MCF 10A (cell line): ENCODE results near the gene ADAM22. TPM values are rescaled to one million over a fixed set of nuclear protein-coding genes. Genes with fewer than 3 reads are reported as not detected.

Source experiments
- BruUV-seq: library from RNA; stranded (reverse); fragments of 400-500 nt; replicated peaks from 2 replicates; lab custom pipeline; 2021; lab: Mats Ljungman, UMichigan
- CTCF ChIA-PET: fragments of 300-600 bp; sonication (Branson Sonifier 250); formaldehyde crosslinking; extraction: SDS; loops from one replicate; lab custom pipeline; 2021; ENCODE audit warnings: antibody characterized with exemption, inconsistent platforms; lab: Yijun Ruan, JAX
- POLR2A ChIA-PET: fragments of 300-600, 350-650 bp; sonication (Branson Sonifier 250); formaldehyde crosslinking; extraction: SDS; loops from one replicate; lab custom pipeline; 2020; ENCODE audit warnings: antibody characterized with exemption, inconsistent platforms; lab: Yijun Ruan, JAX
- DNase-seq: peaks from one replicate; pipeline ENCODE4 v3.0.0-alpha.2; 2018; ENCODE audit not compliant: unreplicated experiment
- H3K27ac Mint-ChIP-seq: one replicate; pipeline ENCODE4 v1.8.0; 2022; ENCODE audit warnings: mild to moderate bottlenecking, low read depth, mixed read lengths; ENCODE audit not compliant: unreplicated experiment
- H3K27me3 Mint-ChIP-seq: one replicate; pipeline ENCODE4 v1.8.0; 2022; ENCODE audit warnings: mixed read lengths; ENCODE audit not compliant: insufficient read depth, unreplicated experiment
- H3K36me3 Mint-ChIP-seq: one replicate; pipeline ENCODE4 v1.8.0; 2022; ENCODE audit warnings: mild to moderate bottlenecking, moderate library complexity, mixed read lengths; ENCODE audit not compliant: insufficient read depth, unreplicated experiment
- H3K4me1 Mint-ChIP-seq: one replicate; pipeline ENCODE4 v1.8.0; 2022; ENCODE audit warnings: mixed read lengths; ENCODE audit not compliant: insufficient read depth, unreplicated experiment
- H3K4me3 Mint-ChIP-seq: one replicate; pipeline ENCODE4 v1.8.0; 2022; ENCODE audit warnings: mild to moderate bottlenecking, moderate library complexity, mixed read lengths; ENCODE audit not compliant: unreplicated experiment
- H3K9me3 Mint-ChIP-seq: one replicate; pipeline ENCODE4 v1.8.0; 2022; ENCODE audit warnings: mixed read lengths; ENCODE audit not compliant: unreplicated experiment
- intact Hi-C: fragments of 100-400 bp; cut with micrococcal nuclease; formaldehyde crosslinking; loops from 2 replicates; pipeline ENCODE4 v1.14.1; 2022
- total RNA-seq: library from RNA; stranded (reverse); gene quantifications from 2 replicates; pipeline ENCODE4 v1.2.3, GENCODE V29; 2022
- TF ChIP-seq, protein P1 (sequence below): fragments of 200-600 bp; IDR thresholded peaks from one replicate; pipeline ENCODE4 v1.8.0; 2022; ENCODE audit warnings: antibody characterized with exemption, mild to moderate bottlenecking; ENCODE audit not compliant: unreplicated experiment

The ADAM22 gene
- total RNA-seq, 1 experiment from 2014 or later = not detected

- CTCF ChIA-PET = no interaction called here
- Mint-ChIP-seq H3K4me1 (no peaks in the 10 kb centered on the region), H3K27ac (no peak overlapping the region), H3K36me3 (no peaks in the 10 kb centered on the region), H3K9me3 (no peaks in the 10 kb centered on the region), H3K27me3 (peaks cover 12% of the 10 kb centered on the region), H3K4me3 (no peak overlapping the region)
- TF ChIP-seq, protein P1, sequence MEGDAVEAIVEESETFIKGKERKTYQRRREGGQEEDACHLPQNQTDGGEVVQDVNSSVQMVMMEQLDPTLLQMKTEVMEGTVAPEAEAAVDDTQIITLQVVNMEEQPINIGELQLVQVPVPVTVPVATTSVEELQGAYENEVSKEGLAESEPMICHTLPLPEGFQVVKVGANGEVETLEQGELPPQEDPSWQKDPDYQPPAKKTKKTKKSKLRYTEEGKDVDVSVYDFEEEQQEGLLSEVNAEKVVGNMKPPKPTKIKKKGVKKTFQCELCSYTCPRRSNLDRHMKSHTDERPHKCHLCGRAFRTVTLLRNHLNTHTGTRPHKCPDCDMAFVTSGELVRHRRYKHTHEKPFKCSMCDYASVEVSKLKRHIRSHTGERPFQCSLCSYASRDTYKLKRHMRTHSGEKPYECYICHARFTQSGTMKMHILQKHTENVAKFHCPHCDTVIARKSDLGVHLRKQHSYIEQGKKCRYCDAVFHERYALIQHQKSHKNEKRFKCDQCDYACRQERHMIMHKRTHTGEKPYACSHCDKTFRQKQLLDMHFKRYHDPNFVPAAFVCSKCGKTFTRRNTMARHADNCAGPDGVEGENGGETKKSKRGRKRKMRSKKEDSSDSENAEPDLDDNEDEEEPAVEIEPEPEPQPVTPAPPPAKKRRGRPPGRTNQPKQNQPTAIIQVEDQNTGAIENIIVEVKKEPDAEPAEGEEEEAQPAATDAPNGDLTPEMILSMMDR = no peak
- POLR2A ChIA-PET = no interaction called here
- intact Hi-C loops = no loop called here
- no TSS peak for BruUV-seq
- DNase-seq = no peak
Measured at GRCh38 chr7:88018501-88018900, 84.5 kb downstream of the ADAM22 start.

DNA sequence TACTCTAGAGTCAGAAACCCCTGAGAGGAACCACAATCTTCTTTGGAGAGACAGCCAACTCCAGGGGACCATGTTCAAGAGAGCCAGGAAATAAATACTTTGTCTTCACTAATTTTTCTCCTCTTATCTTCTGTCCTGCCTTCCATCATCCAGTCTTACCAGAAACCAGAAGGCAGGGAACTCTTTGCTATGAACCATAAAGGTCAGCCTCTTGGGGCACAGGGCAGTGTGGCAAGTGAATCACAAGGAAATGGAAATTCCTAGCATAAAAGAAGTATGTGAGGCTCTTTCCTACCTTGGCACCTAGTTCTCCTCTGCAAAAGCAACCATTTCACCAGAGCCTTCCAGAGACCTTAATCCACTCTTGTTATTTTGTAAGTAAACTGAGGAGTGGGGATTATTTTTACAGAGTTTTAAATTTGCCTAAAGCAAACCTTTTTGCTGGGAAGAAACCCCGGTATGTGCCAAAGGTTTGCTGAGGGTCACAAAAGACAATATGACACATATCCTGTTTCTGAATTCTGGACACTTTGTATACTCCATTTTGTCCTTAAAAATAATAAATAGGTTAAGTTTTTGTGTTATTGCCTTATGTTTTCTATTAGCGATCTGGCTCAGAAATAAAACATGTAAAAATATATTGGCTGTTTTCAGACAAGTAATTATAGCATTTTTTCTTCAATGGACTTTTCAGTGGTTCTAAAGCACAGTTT is 87.1 kb downstream of the ADAM22 start:
- POLR2A ChIA-PET = no interaction called here
- CTCF ChIA-PET = interaction anchor here (0.7 kb wide), 1 partner anchor 1115 kb away, joined by 3 read pairs; no protein-coding TSS in a partner anchor
- no peak overlapping the region for H3K4me3 Mint-ChIP-seq

GRCh38 chr7:88027724-88028123 is 93.7 kb downstream of the ADAM22 start:
- H3K4me1 Mint-ChIP-seq = no peaks in the 10 kb centered on the region
- TF ChIP-seq, protein P1 = no peak
- no peak overlapping the region for H3K27ac Mint-ChIP-seq
- H3K36me3 Mint-ChIP-seq = no peaks in the 10 kb centered on the region
- no TSS peak for BruUV-seq
- ChIA-PET CTCF (interaction anchor here (0.8 to 1.1 kb wide), 2 partner anchors 25 to 142 kb away, joined by 3 read pairs; no protein-coding TSS in a partner anchor), POLR2A (no interaction called here)
- no peak overlapping the region for H3K4me3 Mint-ChIP-seq
- H3K9me3 Mint-ChIP-seq = peaks cover 15% of the 10 kb centered on the region
- intact Hi-C loops = no loop called here
- H3K27me3 Mint-ChIP-seq = no peaks in the 10 kb centered on the region
- no peak for DNase-seq

More for the DNA sequence above, 87.1 kb downstream of the ADAM22 start:
- Mint-ChIP-seq H3K36me3 (no peaks in the 10 kb centered on the region), H3K9me3 (peaks cover 7% of the 10 kb centered on the region), H3K4me1 (no peaks in the 10 kb centered on the region), H3K27me3 (peaks cover 10% of the 10 kb centered on the region), H3K27ac (no peak overlapping the region)
- TF ChIP-seq, protein P1 = no peak
- no TSS peak for BruUV-seq
- intact Hi-C loops = no loop called here
- DNase-seq = no peak

DNA sequence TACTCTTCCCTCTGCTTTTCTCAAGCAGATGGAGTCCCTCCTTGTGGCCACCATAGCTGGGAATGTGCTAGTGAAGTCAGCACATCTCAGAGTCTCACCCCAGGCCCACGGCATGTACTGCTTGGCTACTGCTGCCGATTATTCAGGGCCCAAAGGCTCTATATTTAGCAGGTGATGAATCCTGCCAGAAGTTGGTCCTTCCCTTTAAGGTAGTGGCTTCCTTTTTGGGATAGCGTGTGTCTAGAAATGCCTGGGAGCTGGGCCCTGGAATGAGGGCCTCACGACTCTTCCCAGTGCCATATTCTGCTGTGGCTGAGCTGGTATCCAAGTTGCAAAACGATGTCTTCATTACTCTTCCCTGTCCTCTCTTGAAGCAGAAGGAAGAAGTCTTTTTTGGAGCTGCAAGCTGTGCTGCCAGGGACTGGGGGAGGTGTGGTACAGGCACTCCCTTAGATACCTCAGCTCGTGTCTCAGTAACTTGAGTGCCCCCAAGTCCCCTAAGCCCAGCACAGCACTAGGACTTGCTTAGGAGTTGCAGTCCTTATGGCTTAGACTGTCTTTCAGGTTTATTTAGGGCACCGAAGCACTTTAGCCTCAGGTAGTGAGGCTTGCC is 100.1 kb downstream of the ADAM22 start:
- Mint-ChIP-seq H3K36me3 (no peaks in the 10 kb centered on the region), H3K27ac (no peak overlapping the region), H3K4me3 (no peak overlapping the region), H3K4me1 (no peaks in the 10 kb centered on the region), H3K9me3 (peaks cover 8% of the 10 kb centered on the region), H3K27me3 (peaks cover under 1% of the 10 kb centered on the region)
- no TSS peak for BruUV-seq
- no peak for DNase-seq
- ChIA-PET CTCF (no interaction called here), POLR2A (no interaction called here)
- intact Hi-C loops = no loop called here
- TF ChIP-seq, protein P1 = no peak
